Measurements from ENCODE around the gene MAP2K2.

Gene MAP2K2

DNA sequence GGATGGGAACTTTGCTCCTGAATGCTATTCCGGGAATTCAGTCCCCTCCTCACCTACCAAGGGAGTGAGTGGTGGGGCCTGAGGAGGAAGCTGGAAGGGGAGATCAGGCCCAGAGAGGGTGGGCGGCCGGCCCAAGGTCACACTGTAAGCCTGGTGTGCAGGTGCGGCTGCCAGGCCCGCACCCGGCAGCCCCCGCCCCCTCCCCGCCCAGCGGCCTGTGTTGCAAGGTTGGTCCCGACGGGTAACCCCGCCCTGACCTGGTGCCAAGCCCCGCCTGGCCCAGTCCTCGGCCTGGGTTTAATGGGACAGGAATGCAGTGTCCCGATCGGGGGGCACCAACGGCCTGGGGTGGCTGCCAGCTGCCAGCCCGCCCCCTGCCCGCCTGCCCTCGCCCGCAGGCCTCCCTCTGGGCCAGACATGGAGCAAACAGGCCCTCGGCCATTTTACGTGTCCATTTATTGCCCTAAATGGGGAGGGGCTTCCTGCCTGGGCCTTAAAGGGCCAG is 62.7 kb downstream of the MAP2K2 start (continued):
- no peak for TF ChIP-seq REPIN1 (tag by site-specific recombination; IDR thresholded peaks at IDR 0.05; ENCODE audit: low read depth)
- no peak for TF ChIP-seq ZNF701 (tag by site-specific recombination; IDR thresholded peaks at IDR 0.05)
- TF ChIP-seq, protein P1, sequence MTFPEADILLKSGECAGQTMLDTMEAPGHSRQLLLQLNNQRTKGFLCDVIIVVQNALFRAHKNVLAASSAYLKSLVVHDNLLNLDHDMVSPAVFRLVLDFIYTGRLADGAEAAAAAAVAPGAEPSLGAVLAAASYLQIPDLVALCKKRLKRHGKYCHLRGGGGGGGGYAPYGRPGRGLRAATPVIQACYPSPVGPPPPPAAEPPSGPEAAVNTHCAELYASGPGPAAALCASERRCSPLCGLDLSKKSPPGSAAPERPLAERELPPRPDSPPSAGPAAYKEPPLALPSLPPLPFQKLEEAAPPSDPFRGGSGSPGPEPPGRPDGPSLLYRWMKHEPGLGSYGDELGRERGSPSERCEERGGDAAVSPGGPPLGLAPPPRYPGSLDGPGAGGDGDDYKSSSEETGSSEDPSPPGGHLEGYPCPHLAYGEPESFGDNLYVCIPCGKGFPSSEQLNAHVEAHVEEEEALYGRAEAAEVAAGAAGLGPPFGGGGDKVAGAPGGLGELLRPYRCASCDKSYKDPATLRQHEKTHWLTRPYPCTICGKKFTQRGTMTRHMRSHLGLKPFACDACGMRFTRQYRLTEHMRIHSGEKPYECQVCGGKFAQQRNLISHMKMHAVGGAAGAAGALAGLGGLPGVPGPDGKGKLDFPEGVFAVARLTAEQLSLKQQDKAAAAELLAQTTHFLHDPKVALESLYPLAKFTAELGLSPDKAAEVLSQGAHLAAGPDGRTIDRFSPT (tag by site-specific recombination; IDR thresholded peaks at IDR 0.05): peak; percentile 81
- TF ChIP-seq ZBTB20 (tag by site-specific recombination; IDR thresholded peaks at IDR 0.05): no peak
- TF ChIP-seq, protein P2, sequence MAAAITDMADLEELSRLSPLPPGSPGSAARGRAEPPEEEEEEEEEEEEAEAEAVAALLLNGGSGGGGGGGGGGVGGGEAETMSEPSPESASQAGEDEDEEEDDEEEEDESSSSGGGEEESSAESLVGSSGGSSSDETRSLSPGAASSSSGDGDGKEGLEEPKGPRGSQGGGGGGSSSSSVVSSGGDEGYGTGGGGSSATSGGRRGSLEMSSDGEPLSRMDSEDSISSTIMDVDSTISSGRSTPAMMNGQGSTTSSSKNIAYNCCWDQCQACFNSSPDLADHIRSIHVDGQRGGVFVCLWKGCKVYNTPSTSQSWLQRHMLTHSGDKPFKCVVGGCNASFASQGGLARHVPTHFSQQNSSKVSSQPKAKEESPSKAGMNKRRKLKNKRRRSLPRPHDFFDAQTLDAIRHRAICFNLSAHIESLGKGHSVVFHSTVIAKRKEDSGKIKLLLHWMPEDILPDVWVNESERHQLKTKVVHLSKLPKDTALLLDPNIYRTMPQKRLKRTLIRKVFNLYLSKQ (tag by site-specific recombination; IDR thresholded peaks at IDR 0.05; ENCODE audit: borderline replicate concordance): no peak
- peak; percentile 94 for TF ChIP-seq KLF1 (tag by site-specific recombination; IDR thresholded peaks at IDR 0.05)
- TF ChIP-seq PRDM6 (tag by site-specific recombination; IDR thresholded peaks at IDR 0.05): no peak
- TF ChIP-seq GLI4 (tag by site-specific recombination; IDR thresholded peaks at IDR 0.05): no peak
- no peak for TF ChIP-seq ZNF138 (tag by site-specific recombination; IDR thresholded peaks at IDR 0.05; ENCODE audit: borderline replicate concordance)
- no peak for TF ChIP-seq ZNF792 (tag by site-specific recombination; IDR thresholded peaks at IDR 0.05)
- no peak for TF ChIP-seq GLIS1 (tag by site-specific recombination; IDR thresholded peaks at IDR 0.05)
- TF ChIP-seq ZBTB49 (tag by site-specific recombination; IDR thresholded peaks at IDR 0.05; ENCODE audit: low read depth): no peak
- TF ChIP-seq WT1 (tag by site-specific recombination; IDR thresholded peaks at IDR 0.05): no peak
- TF ChIP-seq ZNF324 (tag by site-specific recombination; IDR thresholded peaks at IDR 0.05): no peak
- TF ChIP-seq, protein P3, sequence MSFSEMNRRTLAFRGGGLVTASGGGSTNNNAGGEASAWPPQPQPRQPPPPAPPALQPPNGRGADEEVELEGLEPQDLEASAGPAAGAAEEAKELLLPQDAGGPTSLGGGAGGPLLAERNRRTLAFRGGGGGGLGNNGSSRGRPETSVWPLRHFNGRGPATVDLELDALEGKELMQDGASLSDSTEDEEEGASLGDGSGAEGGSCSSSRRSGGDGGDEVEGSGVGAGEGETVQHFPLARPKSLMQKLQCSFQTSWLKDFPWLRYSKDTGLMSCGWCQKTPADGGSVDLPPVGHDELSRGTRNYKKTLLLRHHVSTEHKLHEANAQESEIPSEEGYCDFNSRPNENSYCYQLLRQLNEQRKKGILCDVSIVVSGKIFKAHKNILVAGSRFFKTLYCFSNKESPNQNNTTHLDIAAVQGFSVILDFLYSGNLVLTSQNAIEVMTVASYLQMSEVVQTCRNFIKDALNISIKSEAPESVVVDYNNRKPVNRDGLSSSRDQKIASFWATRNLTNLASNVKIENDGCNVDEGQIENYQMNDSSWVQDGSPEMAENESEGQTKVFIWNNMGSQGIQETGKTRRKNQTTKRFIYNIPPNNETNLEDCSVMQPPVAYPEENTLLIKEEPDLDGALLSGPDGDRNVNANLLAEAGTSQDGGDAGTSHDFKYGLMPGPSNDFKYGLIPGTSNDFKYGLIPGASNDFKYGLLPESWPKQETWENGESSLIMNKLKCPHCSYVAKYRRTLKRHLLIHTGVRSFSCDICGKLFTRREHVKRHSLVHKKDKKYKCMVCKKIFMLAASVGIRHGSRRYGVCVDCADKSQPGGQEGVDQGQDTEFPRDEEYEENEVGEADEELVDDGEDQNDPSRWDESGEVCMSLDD (tag by site-specific recombination; IDR thresholded peaks at IDR 0.05): no peak
- TF ChIP-seq KLF10 (tag by site-specific recombination; IDR thresholded peaks at IDR 0.05): peak; percentile 60; the same call in 1 of the 2 replicates
- TF ChIP-seq, protein P4, sequence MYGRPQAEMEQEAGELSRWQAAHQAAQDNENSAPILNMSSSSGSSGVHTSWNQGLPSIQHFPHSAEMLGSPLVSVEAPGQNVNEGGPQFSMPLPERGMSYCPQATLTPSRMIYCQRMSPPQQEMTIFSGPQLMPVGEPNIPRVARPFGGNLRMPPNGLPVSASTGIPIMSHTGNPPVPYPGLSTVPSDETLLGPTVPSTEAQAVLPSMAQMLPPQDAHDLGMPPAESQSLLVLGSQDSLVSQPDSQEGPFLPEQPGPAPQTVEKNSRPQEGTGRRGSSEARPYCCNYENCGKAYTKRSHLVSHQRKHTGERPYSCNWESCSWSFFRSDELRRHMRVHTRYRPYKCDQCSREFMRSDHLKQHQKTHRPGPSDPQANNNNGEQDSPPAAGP (tag by site-specific recombination; IDR thresholded peaks at IDR 0.05): 0 out of 2 replicates have a peak, but pooled peaks have one; percentile 44
- TF ChIP-seq, protein P5, sequence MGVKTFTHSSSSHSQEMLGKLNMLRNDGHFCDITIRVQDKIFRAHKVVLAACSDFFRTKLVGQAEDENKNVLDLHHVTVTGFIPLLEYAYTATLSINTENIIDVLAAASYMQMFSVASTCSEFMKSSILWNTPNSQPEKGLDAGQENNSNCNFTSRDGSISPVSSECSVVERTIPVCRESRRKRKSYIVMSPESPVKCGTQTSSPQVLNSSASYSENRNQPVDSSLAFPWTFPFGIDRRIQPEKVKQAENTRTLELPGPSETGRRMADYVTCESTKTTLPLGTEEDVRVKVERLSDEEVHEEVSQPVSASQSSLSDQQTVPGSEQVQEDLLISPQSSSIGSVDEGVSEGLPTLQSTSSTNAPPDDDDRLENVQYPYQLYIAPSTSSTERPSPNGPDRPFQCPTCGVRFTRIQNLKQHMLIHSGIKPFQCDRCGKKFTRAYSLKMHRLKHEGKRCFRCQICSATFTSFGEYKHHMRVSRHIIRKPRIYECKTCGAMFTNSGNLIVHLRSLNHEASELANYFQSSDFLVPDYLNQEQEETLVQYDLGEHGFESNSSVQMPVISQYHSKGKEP (tag by site-specific recombination; IDR thresholded peaks at IDR 0.05): no peak
- TF ChIP-seq SETDB1 (IDR thresholded peaks at IDR 0.05; ENCODE audit: insufficient read length, low read length): no peak
- TF ChIP-seq SP3 (tag by site-specific recombination; IDR thresholded peaks at IDR 0.05): peak; percentile 66
- TF ChIP-seq ZNF544 (tag by site-specific recombination; IDR thresholded peaks at IDR 0.05): no peak
- TF ChIP-seq, protein P6, sequence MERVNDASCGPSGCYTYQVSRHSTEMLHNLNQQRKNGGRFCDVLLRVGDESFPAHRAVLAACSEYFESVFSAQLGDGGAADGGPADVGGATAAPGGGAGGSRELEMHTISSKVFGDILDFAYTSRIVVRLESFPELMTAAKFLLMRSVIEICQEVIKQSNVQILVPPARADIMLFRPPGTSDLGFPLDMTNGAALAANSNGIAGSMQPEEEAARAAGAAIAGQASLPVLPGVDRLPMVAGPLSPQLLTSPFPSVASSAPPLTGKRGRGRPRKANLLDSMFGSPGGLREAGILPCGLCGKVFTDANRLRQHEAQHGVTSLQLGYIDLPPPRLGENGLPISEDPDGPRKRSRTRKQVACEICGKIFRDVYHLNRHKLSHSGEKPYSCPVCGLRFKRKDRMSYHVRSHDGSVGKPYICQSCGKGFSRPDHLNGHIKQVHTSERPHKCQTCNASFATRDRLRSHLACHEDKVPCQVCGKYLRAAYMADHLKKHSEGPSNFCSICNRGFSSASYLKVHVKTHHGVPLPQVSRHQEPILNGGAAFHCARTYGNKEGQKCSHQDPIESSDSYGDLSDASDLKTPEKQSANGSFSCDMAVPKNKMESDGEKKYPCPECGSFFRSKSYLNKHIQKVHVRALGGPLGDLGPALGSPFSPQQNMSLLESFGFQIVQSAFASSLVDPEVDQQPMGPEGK (tag by site-specific recombination; IDR thresholded peaks at IDR 0.05): no peak; the same call in 1 of the 2 replicates
- TF ChIP-seq BCL11B (tag by site-specific recombination; IDR thresholded peaks at IDR 0.05; ENCODE audit: low read depth): no peak
- TF ChIP-seq PRDM1 (tag by site-specific recombination; IDR thresholded peaks at IDR 0.05): no peak
- TF ChIP-seq ZNF677 (tag by site-specific recombination; IDR thresholded peaks at IDR 0.05): no peak

All from HEK293 (cell line).